GM18498 (cell line): ENCODE results near the gene FBN1.
A peak's percentile ranks its signal among the peaks of the same experiment; 100 is the strongest.

Experiments
- ATAC-seq: cut with Tn5 transposase; IDR thresholded peaks from one replicate; pipeline ENCODE4 v1.9.1; 2021; ENCODE audit warnings: mild to moderate bottlenecking, moderate library complexity; ENCODE audit not compliant: unreplicated experiment

FBN1 gene

DNA sequence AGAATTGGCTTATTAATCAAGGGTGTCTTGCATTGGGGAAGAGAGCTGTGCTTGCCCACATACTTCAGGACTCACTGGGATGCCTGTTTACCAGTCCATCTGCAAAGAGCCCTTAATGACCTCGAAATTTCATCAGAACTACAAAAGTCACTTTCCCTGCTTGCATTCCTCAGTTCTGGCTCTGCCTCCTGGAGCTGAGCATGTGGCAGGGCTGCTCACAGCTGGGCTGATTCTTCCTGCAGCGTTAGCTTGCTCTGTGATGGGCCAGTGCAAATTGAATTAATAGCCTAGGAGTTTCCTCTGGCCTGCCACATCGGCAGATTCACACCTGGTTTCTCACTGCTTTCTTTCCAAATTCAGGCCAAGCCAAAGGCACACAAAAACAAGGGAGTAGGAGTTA is 205.4 kb downstream of the FBN1 start:
- no peak for ATAC-seq

DNA sequence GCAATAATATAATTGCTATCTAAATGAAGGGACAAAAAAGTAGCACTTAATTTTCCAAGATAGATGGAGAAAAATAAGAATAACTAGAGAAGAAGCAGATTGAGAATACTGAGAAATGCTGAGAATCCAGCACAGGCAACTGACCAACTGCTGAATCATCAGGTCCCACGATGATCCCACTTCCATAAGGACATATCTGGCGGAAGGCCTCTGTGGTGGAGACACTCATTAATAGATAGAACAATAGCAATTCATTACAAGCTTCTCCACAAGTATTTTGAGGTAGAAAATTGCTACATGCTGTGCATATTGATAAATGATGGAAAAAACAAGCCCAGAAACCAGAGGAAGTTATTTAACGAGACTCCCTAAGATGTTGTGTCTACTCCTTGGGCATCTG is 208.3 kb downstream of the FBN1 start:
- no peak for ATAC-seq

- ATAC-seq, result no peak
Observed at GRCh38 chr15:48435321-48435720, 210.2 kb downstream of the FBN1 start.

GRCh38 chr15:48433226-48433886 is 212.2 kb downstream of the FBN1 start:
- peak; percentile 76 for ATAC-seq

DNA sequence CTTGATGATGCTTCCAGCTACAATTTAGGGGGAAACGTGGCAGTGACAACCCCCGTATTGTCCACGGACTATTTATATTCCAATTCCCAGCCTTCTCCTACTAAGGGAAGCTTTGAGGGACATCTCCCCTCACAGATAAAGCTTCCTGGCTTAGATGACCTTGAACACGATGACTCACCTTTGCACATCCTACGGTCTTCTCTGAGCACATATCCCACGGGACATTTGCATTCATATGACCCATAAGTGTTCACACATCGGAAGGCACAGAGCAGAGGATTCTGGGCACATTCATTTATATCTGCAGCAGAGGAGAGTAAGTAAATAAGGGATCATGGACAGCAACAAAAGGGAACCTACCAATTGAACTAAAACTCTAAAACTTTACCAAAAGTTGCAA is 212.8 kb downstream of the FBN1 start:
- no peak for ATAC-seq

DNA sequence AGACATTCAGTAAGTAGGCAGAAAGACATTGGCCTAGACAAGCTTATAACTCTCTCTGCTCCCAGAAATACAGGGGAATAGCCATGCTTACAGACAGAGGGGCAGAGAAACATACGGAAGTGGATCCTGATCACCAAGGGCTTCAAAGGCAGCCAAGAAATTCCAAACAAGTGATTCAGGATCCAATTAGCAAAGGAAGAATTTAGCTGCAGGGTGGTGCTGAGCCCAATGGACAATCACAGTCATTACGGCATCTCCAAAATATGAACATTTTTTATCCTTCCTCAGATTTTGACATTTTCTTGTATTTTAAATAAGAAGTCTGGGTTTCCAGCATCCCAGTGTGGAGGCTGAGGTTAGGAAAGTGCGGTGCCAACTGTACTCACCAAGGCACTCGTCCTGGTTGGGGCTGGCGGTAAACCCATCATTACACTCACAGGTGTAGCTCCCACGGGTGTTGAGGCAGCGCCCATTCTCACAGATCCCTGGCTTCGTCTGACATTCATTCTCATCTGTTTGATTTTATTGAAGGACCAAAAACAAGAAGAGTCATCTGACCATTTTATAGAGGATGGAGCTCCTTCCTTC is 217.5 kb downstream of the FBN1 start:
- no peak for ATAC-seq

GRCh38 chr15:48427479-48427878 is 218.0 kb downstream of the FBN1 start:
- ATAC-seq, result no peak

DNA sequence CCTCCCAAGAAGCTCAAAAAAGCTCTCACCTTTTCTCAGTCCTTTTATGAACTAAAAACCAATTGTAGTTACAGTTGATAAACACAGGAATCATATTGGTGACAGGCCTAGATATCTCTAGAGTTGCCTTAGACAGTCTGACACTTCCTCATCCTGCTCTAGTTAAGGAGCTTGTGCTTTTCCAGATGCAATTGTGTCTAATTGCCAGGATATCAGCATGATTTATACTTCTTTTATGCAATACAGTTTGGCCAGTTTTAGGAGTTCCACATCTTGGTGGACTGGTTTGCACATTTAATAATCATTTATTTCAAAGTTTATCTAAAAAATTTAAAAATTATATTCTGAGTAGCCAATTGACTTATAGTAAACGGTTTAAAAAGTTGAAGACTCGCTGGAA is 218.6 kb downstream of the FBN1 start:
- no peak for ATAC-seq

GRCh38 chr15:48426044-48426443 is 219.5 kb downstream of the FBN1 start:
- ATAC-seq, result no peak

- ATAC-seq, result no peak
Observed at GRCh38 chr15:48425051-48425450, 220.5 kb downstream of the FBN1 start.

- no peak for ATAC-seq
Observed at GRCh38 chr15:48423896-48424475, 221.5 kb downstream of the FBN1 start.

GRCh38 chr15:48423342-48423741 is 222.2 kb downstream of the FBN1 start:
- ATAC-seq, result no peak

DNA sequence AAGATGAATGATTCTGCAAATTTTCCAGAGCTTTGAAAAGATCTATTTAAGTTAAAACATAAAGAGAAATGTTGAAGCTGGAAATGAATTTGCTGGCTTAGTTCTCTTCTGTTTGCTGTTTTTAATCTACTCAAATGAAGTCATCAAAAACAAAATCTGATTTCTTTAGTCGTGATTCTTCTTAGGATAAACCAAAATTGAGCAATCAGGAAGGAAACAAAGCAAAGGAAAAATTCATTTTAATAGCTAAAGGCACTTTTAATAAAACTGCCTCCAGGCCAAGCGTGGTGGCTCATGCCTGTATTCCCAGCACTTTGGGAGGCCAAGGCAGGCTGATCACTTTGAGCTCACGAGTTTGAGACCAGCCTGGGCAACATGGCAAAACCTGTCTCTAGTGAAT is 223.1 kb downstream of the FBN1 start:
- no peak for ATAC-seq

DNA sequence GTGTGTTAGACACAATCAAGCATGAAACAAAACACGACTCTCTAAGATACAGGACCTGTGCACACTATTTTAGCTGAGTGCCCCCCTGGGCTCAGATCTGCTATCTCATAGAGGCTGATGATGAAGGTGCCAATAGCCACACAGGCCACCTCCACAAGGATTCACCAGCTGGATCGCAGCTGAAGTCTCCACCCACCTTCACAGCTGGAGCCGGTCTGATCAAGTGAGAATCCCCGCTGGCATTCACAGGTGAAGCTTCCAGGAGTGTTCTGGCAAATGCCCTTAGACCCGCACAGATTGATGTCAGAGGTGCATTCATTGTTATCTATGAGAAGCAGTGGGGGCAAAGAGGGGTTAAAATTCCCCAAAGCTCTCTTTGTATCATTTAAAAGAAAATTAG is 224.1 kb downstream of the FBN1 start:
- ATAC-seq, result no peak

GRCh38 chr15:48419896-48420295 is 225.6 kb downstream of the FBN1 start:
- no peak for ATAC-seq

GRCh38 chr15:48418343-48418742 is 227.2 kb downstream of the FBN1 start:
- ATAC-seq, result no peak

- ATAC-seq, result no peak
Observed at GRCh38 chr15:48416301-48416700, 229.2 kb downstream of the FBN1 start.

DNA sequence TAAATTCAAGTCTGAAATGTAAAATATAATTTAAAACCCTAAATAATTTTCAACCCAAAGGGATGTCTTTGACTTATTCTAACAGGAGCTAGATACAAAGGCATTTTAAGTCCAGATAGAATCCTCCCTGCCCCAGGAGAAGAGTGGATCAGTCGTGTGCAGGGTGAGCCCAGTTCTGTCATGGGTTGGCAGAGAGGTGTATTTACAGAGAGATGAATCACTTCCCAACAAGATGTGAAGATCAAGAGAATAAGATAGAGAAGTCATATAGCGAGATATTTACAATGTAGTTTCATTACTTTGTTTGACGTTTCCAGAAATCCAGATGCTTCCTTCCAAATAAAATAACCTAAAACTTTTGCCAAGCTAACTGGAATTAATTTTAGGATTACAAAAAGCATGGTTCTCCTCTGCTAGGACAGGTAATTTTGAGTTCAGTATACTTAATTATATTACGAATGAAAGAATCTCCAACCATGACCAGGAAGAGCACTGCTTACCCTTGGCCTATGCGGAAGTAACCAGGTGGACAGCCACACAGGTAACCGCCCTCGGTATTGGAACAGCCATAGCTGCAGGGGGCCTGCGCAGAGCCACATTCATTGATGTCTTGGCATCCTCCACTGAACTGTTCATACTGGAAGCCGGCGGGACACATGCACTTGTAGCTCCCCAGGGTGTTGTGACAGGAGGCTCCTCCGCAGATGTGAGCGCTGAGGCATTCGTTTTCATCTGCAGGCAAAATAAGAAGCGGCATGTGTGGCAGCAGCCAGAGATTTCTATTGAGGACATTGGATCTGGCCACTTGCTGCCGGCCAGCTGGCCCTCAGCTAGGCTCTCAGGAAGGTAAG is 230.2 kb downstream of the FBN1 start:
- no peak for ATAC-seq

GRCh38 chr15:48414015-48414414 is 231.5 kb downstream of the FBN1 start:
- no peak for ATAC-seq

- no peak for ATAC-seq
Observed at GRCh38 chr15:48413304-48413703, 232.2 kb downstream of the FBN1 start.

- ATAC-seq, result no peak
Observed at GRCh38 chr15:48411971-48412591, 233.4 kb downstream of the FBN1 start.
